HepG2 (cell line): Measurements from ENCODE around the gene GRK5.

Experiments used
- EED ChIP-seq: sonication (generic); formaldehyde crosslinking; IDR thresholded peaks from 2 replicates; pipeline ENCODE4 v1.5.0; 2020; ENCODE audit warnings: mild to moderate bottlenecking, missing genetic modification reagents
- HDAC6 ChIP-seq: fragments of 200-600 bp; sonication (generic); IDR thresholded peaks from 2 replicates; pipeline ENCODE4 v1.7.0; 2017; ENCODE audit warnings: mild to moderate bottlenecking, antibody characterized with exemption, low read length, low read depth
- NR3C1 ChIP-seq: sonication (generic); formaldehyde crosslinking; IDR thresholded peaks from 2 replicates; pipeline ENCODE4 v1.4.0; 2020; ENCODE audit warnings: missing genetic modification reagents
- PAX8 ChIP-seq: sonication (generic); formaldehyde crosslinking; IDR thresholded peaks from 2 replicates; pipeline ENCODE4 v1.8.0; 2022; ENCODE audit warnings: mild to moderate bottlenecking, missing genetic modification reagents, borderline replicate concordance
- PHF8 ChIP-seq: sonication (generic); formaldehyde crosslinking; IDR thresholded peaks from 2 replicates; pipeline ENCODE4 v1.5.0; 2020; ENCODE audit warnings: missing genetic modification reagents
- ZFP36L1 ChIP-seq: sonication (generic); formaldehyde crosslinking; IDR thresholded peaks from 2 replicates; pipeline ENCODE4 v1.8.0; 2022; ENCODE audit warnings: mild to moderate bottlenecking, missing genetic modification reagents, moderate library complexity
- ZNF24 ChIP-seq: fragments of 450-650 bp; IDR thresholded peaks from 2 replicates; pipeline ENCODE4 v1.6.1; 2017; ENCODE audit warnings: antibody characterized with exemption, mild to moderate bottlenecking
- ZNF274 ChIP-seq: sonication (generic); formaldehyde crosslinking; IDR thresholded peaks from 2 replicates; pipeline ENCODE4 v1.5.1; 2020; ENCODE audit warnings: mild to moderate bottlenecking, missing genetic modification reagents
- ZNF547 ChIP-seq: sonication (generic); formaldehyde crosslinking; IDR thresholded peaks from 2 replicates; pipeline ENCODE4 v1.5.1; 2020; ENCODE audit warnings: mild to moderate bottlenecking, missing genetic modification reagents
- ZNF629 ChIP-seq: sonication (generic); formaldehyde crosslinking; conservative IDR thresholded peaks from 2 replicates; pipeline ENCODE4 v1.5.0; 2020; ENCODE audit warnings: missing genetic modification reagents
- TF ChIP-seq, protein P1 (sequence below): sonication (generic); formaldehyde crosslinking; IDR thresholded peaks from 2 replicates; pipeline ENCODE4 v1.5.0; 2020; ENCODE audit warnings: mild to moderate bottlenecking, missing genetic modification reagents, moderate library complexity
- TF ChIP-seq, protein P2 (sequence below): sonication (generic); formaldehyde crosslinking; conservative IDR thresholded peaks from 2 replicates; pipeline ENCODE4 v1.4.0; 2020; ENCODE audit warnings: missing genetic modification reagents

DNA sequence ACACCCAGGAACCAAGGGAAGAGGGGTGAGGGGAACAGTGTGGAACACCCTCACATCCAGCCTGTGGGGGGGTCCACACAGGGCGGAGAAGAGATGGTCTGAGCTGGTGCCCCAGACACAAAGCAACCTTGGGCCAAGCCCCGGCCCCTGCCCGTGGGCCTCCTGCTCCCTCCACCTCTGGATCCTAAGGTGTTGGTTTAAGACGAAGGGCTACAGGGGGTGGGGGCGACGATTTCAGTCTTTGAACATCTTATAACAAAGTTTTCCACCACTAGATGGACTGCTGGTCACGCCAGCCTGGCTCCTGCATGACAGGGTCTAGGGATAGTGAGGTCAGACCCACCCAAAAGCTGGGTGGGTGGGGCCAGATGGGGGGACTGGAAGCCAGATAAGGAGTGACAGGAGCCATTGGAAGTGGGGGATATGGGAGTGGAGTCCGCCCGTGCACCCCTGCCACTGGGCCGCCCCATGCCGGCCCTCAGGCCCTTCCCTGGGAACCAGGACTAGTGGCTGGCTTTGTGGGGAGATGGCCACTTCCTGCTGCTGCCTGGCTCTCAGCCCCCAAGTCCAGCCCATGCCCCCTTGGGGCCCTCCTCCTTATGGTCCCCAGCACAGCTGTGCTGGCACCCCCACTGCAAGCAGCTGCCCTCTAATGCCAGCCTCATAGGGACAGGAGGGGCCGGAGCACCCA, 236.7 kb downstream of the GRK5 start:
- TF ChIP-seq HDAC6: no peak
- TF ChIP-seq ZNF274: no peak
- TF ChIP-seq, protein P1, sequence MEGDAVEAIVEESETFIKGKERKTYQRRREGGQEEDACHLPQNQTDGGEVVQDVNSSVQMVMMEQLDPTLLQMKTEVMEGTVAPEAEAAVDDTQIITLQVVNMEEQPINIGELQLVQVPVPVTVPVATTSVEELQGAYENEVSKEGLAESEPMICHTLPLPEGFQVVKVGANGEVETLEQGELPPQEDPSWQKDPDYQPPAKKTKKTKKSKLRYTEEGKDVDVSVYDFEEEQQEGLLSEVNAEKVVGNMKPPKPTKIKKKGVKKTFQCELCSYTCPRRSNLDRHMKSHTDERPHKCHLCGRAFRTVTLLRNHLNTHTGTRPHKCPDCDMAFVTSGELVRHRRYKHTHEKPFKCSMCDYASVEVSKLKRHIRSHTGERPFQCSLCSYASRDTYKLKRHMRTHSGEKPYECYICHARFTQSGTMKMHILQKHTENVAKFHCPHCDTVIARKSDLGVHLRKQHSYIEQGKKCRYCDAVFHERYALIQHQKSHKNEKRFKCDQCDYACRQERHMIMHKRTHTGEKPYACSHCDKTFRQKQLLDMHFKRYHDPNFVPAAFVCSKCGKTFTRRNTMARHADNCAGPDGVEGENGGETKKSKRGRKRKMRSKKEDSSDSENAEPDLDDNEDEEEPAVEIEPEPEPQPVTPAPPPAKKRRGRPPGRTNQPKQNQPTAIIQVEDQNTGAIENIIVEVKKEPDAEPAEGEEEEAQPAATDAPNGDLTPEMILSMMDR (CRISPR knock-in tag): no peak
- no peak for TF ChIP-seq PHF8
- TF ChIP-seq ZFP36L1 (CRISPR knock-in tag): no peak
- TF ChIP-seq ZNF629 (CRISPR knock-in tag): no peak
- TF ChIP-seq ZNF24: no peak
- TF ChIP-seq, protein P2, sequence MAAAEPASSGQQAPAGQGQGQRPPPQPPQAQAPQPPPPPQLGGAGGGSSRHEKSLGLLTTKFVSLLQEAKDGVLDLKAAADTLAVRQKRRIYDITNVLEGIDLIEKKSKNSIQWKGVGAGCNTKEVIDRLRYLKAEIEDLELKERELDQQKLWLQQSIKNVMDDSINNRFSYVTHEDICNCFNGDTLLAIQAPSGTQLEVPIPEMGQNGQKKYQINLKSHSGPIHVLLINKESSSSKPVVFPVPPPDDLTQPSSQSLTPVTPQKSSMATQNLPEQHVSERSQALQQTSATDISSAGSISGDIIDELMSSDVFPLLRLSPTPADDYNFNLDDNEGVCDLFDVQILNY (CRISPR knock-in tag): no peak
- no peak for TF ChIP-seq EED (CRISPR knock-in tag)
- TF ChIP-seq NR3C1 (CRISPR knock-in tag): no peak
- no peak for TF ChIP-seq ZNF547 (CRISPR knock-in tag)
- TF ChIP-seq PAX8: no peak
